ENCODE measurements around the gene SRGN.
A peak's percentile ranks its signal among the peaks of the same experiment; 100 is the strongest.

SRGN gene

DNA sequence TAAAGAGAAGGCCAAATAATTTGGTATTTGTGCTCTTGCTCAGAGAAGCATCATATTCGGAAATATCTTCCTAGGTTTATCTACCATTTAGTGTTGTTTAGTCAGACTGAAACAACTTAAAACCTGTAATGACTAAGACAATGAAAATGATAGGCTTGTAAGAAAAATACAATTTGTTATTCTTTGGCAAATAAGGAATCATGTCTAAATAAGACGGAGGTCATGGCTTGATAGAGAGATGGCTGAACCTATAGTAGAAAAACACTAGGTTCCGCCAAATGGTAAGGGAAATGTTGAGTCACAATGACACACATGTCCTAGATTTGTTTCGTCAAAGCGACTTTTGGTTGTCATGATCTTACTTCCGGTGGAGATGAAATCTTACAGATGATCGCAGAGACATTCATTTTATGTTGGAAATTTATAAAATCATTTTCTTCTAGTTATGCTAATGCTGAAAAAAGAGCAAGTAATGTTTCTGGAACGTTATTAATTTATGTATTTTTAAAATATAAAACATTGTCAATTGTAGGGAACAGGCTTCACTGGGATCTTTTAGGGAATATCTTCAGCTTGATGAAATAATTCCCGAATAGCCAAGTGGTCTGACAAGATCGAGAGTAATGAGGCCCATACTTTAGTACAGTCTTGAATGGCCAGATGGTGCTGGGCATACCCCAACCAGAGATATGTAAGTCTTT lies 1.0 kb downstream of the SRGN start:
- intact Hi-C loops (cut with DNase I) = no loop called here
- no peak for DNase-seq

GRCh38 chr10:69089638-69090599 lies 2.0 kb downstream of the SRGN start:
- intact Hi-C loops (cut with DNase I) = loop anchor here (5.0 kb wide), 1 partner anchor 103 kb away; the partner anchor contains the start of gene KIFBP
- no peak for DNase-seq

- intact Hi-C loops (cut with DNase I) = loop anchor here (5.0 kb wide), 1 partner anchor 103 kb away; the partner anchor contains the start of gene KIFBP
- DNase-seq = no peak
Measured at GRCh38 chr10:69090685-69091084, 2.8 kb downstream of the SRGN start.

DNA sequence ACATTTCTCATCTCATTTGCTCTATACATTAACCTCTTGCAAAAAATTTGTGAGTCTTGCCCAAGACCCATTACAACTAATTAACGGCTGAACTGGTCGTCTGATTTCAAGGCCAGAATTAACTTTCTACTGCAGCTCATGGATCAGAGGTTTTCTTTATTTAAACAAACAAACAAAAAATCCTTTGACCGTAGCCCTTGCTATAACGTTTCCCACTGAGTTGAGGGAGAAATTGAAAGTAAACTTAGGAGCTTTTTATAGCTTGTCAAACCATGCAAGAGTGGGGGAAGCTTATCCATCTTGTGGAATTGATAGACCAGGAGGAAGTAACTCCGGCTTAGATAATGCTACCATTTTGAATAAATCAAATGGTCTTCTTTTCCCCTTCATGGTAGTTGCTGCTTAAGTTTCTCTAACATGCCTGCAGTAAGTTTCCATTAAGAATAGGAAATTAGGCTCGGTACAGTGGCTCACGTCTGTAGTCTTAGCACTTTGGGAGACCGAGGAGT lies 3.3 kb downstream of the SRGN start:
- DNase-seq = no peak
- intact Hi-C loops (cut with DNase I) = loop anchor here (5.0 kb wide), 1 partner anchor 104 kb away; the partner anchor contains the start of gene KIFBP

DNA sequence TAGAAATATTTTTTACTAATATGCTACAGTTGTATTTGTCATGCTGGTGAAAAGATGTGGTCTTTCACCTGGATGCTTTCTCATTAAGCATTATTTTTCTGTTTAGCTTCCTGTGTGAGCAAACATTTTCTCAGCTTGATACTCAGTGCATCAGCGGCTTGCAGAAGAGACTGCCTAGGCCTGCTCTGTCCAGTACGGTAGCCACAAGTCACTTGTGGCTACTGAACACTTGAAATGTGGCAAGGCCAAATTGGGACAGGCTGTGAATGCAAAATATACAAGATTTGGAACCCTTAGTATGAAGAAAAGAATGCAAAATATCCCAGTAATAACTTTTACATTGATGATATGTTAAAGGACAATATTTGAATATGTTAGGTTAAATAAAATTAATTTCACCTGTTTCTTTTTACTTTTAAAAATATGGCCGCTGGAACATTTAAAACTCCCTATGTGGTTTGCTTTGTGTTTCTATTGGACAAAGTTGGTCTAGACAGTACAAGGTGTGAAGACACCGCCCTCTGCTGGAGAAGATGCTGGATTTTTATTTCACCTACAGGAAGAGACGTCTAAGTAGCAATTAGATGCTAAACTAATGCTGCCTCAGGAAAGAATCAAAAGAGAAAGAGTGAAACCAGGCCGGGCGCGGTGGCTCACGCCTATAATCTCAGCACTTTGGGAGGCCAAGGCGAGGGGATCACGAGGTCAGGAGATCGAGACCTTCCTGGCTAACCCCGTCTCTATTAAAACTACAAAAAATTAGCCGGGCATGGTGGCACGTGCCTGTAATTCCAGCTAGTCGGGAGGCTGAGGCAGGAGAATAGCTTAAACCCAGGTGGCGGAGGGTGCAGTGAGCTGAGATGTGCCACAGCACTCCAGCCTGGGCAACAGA lies 5.3 kb downstream of the SRGN start:
- intact Hi-C loops (cut with DNase I) = loop anchor here (2.0 to 5.0 kb wide), 2 partner anchors 88 to 106 kb away; partner anchors contain the start of gene KIFBP
- peak in 5 of 10 donors; percentile 14 to 46 (median 40) for DNase-seq

DNA sequence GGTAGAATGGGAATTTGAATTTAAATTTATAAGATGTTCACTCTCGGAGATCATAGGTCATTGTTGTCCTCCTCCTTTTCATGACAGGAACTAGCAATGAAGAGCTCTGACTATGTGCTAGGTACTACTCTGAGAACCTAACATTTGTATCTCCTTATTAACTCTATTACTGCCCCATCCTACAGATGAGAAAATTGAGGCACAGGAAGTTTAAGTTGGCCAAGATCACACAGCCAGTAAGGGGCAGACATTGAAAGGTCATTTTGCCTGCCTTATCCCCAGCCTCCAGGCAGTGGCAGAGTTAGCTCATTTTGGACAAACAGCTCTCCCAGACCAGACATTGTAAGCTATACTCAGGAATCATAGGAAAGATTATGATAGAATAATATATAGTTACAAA lies 6.0 kb downstream of the SRGN start:
- intact Hi-C loops (cut with DNase I) = loop anchor here (2.0 to 5.0 kb wide), 2 partner anchors 89 to 107 kb away; partner anchors contain the start of gene KIFBP

GRCh38 chr10:69096045-69096444 lies 8.1 kb downstream of the SRGN start:
- intact Hi-C loops (cut with DNase I) = no loop called here
- DNase-seq = no peak

More for the DNA sequence above, 6.0 kb downstream of the SRGN start:
- no peak for DNase-seq

DNA sequence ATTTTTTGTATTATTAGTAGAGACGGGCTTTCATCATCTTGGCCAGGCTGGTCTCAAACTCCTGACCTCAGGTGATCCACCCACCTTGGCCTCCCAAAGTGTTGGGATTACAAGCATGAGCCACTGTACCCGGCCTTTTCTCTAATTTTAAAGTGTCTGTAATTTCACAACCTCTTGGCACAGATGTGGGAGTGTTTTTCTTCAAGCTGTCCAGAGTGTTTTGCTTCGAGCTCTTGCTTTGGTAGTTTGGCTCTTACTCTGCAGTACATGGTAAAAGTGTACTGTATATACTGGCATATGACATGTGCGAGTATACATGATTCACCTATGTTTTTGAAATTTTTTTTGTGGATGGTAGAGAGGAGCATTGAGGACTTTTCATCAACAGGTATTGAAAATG lies 9.8 kb downstream of the SRGN start:
- intact Hi-C loops (cut with DNase I) = no loop called here

DNA sequence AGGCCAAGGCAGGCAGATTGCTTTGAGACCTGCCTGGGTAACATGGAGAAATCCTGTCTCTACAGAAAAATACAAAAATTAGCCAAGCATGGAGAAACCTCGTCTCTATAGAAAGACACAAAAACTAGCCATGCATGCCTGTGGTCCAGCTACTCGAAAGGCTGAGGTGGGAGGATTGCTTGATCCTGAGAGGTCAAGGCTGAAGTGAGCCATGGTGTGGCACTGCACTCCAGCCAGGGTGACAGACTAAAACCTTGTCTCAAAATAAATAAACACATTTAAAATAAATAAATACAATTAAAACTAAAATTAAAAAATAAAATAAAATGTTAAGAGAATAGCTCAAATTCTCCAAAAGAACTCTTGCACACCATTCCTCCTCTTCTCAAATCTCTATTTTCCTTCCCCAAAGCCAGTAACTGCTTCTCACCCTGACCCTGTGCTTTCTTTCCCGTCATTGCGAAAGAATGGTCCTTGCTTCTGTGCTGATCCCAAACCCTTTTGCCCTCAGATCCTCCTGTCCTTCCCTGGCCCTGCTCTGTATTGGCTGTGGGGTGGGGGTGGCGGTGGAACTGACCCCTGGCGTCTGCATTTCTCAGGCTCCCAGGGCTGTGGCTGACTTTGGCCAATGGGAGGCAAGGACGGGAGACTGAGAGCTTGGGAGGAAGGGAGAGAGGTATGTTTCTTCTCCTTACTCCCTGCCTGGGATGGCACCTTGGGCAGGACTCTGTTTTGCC lies 12.4 kb downstream of the SRGN start:
- intact Hi-C loops (cut with DNase I) = no loop called here
- no peak for DNase-seq

More for the DNA sequence above, 9.8 kb downstream of the SRGN start:
- DNase-seq = no peak

DNA sequence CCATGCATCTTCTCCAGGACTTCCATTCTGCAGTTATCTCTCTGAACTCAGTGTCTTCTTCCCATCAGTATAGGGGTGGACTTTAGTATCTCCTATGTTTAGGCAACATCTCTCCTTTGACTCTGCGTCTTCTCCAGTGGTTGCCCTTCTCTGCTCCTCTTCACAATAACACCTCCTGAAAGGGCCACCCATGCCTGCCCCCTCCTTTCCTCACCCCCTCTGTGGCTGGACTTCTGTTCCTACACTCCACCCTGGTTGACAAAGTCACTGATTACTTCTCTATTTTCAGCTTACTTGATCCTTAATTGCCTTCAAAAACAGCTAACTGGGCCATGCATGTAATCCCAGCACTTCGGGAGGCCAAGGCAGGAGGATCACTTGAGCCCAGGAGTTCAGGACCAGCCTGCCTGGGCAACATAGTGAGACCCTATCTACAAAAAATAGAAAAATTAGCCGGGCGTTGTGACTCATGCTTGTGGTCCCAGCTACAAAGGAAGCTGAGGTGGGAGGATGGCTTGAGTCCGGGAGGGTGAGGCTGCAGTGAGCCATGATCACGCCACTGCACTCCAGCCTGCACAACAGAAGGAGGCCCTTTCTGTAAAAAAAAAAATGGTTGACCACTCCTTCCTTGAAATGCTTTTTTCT lies 13.7 kb downstream of the SRGN start:
- no peak for DNase-seq
- intact Hi-C loops (cut with DNase I) = no loop called here

DNA sequence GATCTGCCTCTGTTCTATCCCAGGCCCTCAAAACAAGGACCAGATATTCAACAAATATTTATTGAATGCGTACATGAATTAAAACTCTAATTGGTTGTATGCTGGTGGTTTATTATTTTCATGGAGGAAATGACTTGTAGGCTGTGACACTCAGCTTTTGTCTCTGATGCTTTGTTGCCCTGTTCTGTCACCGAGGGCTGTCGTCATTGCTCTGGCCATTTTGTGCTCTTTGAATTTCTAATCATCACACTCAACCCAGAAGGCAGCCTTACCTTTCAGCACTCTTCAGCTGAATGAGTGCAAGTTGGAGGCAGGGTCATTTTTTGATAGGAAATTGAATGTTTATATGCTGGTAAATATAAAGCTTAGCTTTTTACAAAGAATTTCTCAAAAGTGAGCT lies 14.5 kb downstream of the SRGN start:
- DNase-seq = no peak
- intact Hi-C loops (cut with DNase I) = no loop called here

GRCh38 chr10:69103784-69104183 lies 15.9 kb downstream of the SRGN start:
- intact Hi-C loops (cut with DNase I) = no loop called here
- DNase-seq = no peak

DNA sequence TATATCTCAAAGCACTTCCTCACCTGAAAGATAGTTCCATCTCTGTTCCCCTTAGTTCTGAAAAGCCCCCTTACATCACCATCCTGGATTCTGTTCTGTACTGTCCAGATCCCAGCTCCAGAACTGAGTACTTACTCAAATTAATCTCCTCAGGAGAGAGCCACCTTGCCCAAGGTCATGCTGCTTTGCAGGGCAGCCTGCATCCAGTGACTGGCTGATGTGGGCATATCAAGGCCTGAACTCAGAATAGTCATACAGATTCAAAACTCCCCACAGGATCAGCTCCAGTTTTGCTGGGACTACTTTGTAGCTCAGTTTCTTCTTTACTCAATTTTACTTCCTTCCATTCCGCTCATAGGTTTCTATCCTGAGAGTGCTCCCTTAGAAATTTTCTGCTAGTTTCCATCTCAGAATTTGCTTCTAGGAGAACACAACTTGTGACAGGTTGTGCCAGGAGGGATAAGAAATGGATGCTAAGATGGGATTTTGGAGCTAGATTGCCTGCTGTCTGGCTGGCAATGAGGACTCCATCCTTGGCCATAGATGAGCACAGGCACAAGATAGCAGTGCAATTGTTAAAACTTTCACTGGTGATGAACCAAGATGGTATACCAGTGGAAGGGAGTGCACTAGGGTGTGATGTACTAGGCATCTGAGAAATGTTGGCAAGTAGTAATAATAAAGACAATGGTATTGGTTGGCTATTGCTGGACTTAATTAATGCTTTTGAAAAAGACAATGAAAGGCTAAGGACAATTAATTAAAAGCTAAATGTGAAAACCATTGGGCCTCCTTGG lies 17.3 kb downstream of the SRGN start:
- intact Hi-C loops (cut with DNase I) = no loop called here
- no peak for DNase-seq

GRCh38 chr10:69107176-69107490 lies 19.2 kb downstream of the SRGN start:
- intact Hi-C loops (cut with DNase I) = no loop called here

GRCh38 chr10:69107699-69108098 lies 19.8 kb downstream of the SRGN start:
- intact Hi-C loops (cut with DNase I) = no loop called here
- DNase-seq = no peak

More at GRCh38 chr10:69107176-69107490, 19.2 kb downstream of the SRGN start:
- no peak for DNase-seq

GRCh38 chr10:69119896-69120295 lies 32.0 kb downstream of the SRGN start:
- no peak for DNase-seq
- intact Hi-C loops (cut with DNase I) = loop anchor here (5.0 kb wide), 1 partner anchor 133 kb away; the partner anchor contains the start of gene KIFBP

GRCh38 chr10:69123306-69123746 lies 35.4 kb downstream of the SRGN start:
- DNase-seq = no peak
- intact Hi-C loops (cut with DNase I) = loop anchor here (5.0 kb wide), 1 partner anchor 136 kb away; the partner anchor contains the start of gene KIFBP

Measured in posterior cingulate gyrus (tissue), 11 donors.